ENCODE measurements around the gene NOC2L.
"Not testable (repeated sequence)": the region's sequence is repeated elsewhere in the genome, so short reads cannot be mapped to it uniquely, and the experiment has no call there.

Gene NOC2L

GRCh38 chr1:903305-903704 lies 55.8 kb downstream of the NOC2L start:
- no peak for DNase-seq (ENCODE audit: low read depth)

- DNase-seq (ENCODE audit: low read depth), result no peak
Measured at GRCh38 chr1:902802-903201, 56.3 kb downstream of the NOC2L start.

GRCh38 chr1:901108-901859 lies 57.8 kb downstream of the NOC2L start:
- no peak for DNase-seq (ENCODE audit: low read depth)

- DNase-seq (ENCODE audit: low read depth), result no peak
Measured at GRCh38 chr1:899636-900317, 59.3 kb downstream of the NOC2L start.

GRCh38 chr1:897951-898350 lies 61.1 kb downstream of the NOC2L start:
- DNase-seq (ENCODE audit: low read depth), result not testable (repeated sequence)

GRCh38 chr1:897226-897625 lies 61.8 kb downstream of the NOC2L start:
- no peak for DNase-seq (ENCODE audit: low read depth)
